GM18508 (cell line): Measurements from ENCODE around the gene LMAN1.

ENCODE experiments used
- ATAC-seq: cut with Tn5 transposase; IDR thresholded peaks from one replicate; pipeline ENCODE4 v1.9.1; 2021; ENCODE audit warnings: moderate number of reproducible peaks; ENCODE audit not compliant: insufficient read depth, unreplicated experiment

The LMAN1 gene, protein sequence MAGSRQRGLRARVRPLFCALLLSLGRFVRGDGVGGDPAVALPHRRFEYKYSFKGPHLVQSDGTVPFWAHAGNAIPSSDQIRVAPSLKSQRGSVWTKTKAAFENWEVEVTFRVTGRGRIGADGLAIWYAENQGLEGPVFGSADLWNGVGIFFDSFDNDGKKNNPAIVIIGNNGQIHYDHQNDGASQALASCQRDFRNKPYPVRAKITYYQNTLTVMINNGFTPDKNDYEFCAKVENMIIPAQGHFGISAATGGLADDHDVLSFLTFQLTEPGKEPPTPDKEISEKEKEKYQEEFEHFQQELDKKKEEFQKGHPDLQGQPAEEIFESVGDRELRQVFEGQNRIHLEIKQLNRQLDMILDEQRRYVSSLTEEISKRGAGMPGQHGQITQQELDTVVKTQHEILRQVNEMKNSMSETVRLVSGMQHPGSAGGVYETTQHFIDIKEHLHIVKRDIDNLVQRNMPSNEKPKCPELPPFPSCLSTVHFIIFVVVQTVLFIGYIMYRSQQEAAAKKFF

DNA sequence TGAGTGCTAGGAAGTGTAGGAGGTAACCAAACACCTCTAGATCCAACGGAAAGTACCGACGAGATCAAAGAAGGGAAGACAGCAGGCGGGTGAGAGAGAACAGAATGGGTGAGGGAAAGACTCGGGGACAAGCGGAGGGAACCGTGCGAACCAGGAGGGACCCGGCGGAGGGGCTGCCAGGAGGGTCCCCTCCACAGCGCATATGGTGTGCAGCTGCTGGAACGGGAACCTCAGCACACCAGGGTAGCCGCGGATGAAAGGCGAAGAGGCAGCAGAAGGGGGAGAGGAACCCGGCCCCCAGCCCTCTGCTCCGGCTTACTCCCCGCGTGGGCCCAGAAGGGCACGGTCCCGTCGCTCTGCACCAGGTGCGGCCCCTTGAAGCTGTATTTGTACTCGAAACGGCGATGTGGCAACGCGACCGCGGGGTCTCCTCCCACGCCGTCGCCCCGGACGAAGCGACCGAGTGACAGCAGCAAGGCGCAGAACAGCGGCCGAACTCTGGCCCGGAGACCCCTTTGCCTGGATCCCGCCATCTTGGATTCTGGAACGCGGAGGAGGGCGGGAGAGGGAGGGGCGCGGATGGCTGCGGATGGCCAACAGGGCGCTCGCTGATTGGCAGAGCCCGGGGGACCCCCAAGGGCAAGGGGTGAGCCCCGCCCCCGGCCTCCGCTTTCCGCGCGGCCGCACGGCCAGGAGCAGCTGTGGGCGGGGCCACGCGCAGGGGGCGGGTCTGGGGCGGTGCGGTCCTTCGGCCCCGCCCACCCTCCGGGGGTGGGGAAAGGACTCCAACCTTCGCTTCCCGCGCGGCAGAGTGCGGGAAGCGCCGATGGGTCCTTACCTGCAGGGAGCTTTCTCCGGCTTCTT, at the start of gene LMAN1:
TSS of gene LMAN1 (minus strand) at position 554 of the 864 bp plus-strand sequence. CDS start at position 533, 21 bp downstream.
- ATAC-seq: peak; percentile 63

DNA sequence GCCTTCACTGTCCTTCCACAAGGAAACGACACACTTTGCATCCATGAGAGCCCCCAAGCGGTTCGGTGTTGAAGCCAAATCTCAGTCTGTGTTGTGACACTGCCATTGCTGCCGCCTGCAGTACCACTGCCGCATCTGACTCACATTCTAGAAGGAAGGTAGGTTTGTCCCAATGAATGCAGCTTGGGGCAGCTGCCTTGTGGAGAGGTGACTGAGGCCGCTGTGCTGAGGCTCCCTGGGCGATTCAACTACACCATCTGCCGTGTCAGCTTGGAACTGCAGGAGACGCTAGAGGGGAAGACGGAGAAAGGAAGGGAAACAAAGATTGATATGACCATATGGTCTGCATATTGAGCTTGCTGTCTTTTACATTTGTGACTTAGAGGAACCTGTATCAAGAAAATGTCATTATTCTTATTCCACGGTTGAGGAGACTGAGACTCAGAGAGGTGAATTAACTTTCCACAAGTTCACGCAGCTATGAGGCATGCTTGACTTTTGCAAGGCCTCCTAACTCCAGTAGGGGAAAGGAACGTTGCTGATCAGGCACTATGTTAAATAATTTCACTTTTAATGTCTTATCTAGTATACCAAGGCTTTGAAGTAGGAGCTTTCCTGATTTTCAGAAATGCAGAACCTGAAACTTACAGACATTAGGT, 43.5 kb upstream of the LMAN1 start:
- ATAC-seq: peak; percentile 96

DNA sequence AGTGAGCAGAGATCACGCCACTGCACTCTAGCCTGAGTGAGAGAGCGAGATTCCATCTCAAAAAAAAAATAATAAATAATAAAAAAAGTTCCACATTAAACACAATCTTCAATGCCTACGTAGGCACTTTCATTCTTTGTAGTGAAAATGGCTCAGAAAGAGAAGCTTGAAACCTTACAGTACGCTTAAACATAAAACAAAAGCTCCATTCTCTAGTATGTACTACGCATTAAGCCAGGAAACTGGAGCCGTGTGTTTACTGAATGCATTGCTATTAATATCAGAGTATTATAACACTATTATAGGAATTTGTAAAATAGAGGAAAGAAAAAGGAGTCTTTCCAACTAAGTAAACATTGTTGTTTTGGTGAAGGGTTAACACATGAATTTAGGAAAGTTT, 41.3 kb upstream of the LMAN1 start:
- no peak for ATAC-seq

DNA sequence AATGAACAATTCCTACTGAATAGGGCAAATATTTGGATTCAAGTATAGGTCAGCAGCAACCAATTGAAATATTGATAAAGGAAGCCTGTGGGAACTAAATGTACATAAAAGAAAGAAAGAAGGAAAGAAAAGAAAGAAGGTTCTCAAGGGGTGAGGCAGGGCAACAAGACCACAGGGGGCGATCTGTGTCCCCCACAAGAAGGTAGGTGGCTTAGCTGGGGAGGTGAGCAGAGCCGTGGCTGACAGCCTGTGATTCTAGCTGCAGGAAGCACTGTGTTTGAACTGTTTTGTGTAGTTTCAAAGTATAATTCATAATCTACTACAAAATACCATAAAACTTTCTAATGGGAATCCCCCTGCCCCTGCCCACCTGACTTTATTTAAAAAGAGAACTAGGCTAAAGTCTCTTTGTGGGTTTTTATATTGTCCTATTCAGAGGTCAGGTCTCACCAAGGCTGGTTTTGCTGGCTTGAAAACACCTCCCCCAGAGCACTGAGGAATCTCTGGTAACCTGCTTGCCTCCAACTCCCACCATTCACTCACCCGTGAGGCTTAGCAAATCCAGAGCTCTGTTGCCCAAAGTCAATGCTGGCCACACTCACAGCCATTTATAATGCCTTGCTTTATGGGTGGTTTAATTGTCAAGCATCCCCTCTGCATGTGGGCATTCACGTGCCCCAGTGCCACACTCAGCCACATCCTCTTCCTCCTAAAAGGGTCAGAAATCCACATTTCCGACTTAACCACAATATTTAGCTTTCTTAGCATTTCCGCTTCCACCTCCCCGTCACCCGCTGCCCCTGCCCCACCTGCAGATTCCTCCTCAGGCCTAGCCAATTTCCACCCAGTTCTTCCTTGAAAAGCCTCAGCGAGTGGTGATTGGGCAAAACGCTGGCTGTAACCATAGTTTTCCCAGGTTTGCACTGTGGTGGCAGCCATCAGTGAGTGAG, 36.4 kb upstream of the LMAN1 start:
- ATAC-seq: no peak

DNA sequence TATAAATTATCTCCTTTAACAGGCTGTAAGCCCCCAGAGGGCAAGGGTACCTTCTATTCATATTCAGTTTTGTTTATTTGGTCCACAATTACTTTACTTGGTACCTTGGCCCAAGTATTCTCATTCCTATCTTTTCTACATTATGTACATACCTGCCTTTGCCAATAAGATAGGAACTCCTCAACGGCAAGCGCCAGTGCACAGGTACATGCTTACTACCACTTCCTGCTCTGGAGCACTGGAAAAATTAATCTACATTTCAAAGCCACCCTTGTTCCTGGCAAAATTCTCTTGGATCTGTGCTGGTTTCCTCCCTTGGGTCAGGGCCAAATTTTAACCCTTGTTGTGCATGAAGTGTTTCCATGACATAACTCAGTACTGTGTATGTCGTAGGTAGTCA, 34.3 kb upstream of the LMAN1 start:
- no peak for ATAC-seq

DNA sequence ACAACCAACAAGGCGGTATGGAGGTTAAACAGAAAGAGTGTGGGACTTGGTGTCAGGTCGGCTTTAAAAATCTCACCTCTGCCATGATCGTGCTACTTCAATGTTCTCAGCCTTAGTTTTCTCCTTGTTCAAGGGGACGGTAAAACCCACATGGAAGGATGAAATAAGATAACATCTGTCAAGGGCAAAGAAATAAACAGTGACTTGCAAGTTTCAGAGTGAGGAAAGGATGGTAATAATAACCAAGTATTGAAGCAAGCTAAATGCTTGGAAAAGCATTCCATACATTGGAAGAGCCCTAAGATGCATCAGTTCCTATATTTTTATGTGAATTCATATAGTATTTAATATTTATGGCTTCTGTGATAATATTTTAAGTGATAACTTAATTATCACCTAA, 29.8 kb upstream of the LMAN1 start:
- ATAC-seq: no peak

DNA sequence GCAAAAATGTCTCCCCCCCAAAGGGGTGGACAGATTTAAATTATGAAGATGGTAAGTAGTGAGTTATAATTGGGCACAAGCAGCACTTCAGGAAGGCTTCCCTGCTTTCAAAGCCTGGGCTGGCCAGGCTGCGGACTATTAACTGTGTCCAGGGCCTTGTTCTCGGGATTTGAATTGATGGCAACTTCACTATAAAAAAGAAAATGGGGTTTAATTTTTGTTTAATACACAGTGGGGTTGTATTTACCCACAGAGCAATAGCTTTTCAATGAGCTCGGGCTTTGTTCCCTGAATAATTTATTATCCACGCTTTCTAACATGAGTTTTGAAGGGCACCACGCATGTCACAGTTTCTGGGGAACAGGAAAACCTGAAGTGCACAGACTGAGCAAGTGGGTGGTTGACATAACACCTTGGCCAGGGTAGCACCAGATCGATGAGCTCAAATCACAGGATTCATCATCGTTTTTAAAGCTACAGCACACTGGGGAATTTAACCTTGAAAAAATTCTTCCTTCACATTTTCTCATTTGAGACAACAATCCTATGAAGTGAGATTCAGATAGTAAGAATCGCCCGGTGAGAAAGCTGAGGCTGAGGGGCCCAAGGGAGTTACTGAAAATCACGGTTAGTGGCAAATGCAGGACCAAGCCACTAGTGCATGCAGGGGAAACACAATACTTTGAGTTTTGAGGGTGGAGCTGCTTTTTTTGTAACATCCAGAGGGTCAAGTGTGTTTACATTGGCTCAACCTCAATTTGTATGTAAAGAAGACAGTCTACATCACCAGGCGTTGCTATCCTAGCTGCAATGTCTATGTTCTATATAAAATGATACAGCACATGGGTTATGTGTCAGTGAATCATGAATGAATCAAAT, 28.9 kb upstream of the LMAN1 start:
- no peak for ATAC-seq

DNA sequence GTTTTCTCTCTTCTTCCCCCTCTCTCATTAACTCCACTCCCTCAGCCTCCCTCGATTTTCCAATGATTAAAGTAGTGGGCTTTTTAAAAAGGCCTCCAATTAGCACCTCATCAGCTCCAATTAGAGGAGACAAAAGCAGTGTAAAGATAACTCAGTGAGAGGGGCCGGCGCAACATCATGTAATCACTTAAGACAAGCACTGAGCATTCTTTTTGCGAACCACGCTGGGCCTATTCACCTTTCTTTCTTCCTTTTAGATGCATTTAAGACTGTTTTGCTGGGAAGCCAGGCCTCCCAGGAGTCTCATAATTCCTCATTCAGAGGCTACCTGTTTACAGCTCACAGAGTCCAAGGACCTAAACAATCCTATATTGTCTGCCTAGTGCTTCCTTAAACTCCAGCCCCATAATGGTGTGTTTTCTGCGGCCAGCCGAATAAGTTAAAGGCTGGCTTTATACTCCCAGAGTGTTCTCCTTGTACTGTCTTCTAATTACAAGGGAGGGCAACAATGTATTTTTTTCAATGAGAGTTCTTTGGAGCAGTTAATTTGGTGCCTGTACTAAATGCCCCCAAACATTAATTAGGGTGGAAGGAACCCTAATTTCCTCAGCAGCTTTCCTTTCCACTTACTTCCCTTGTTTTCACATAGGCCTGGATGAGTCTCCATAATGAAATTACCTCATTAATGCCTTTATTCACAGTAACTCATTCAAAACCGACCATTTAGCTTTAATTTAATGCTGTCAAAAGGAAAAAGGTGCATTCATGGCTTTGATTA, 28.0 kb upstream of the LMAN1 start:
- no peak for ATAC-seq

DNA sequence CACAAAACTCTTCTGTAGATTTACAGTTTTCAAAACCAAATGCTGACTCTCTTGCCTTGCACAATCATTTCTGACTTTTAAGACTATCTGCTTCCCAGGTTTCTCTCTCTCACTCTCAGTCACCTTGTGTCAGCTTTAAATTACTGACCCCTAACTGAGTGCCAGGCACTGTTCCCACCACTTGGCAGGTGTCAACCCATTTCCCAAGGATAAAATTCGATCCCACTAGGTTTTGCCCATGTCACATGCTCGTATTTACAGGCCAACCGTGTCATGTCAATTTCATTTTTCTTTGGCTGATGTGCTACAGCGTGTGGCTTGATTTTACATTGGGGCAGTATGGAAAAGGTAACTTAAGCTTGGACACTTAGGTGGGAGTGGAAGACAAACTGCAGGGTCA, 26.1 kb upstream of the LMAN1 start:
- no peak for ATAC-seq

DNA sequence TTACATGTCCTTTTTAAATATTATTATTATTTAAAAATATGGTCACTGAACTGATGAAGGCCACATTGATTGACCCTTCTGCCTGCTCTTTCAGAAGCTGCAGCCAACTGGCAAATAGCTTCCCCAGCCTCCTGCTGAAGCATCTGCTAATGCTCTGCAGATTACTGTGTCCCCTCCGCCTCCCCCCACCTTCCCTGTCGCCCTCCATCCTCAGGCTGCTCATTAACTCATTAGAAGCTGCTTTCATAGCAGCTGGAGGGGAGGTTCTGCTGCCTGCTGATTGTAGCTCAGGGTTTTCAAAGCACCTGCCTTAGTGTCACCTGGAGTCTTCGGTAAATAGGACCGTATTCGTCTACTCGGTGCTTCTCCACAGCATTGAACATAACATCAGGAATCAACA, 24.8 kb upstream of the LMAN1 start:
- no peak for ATAC-seq

DNA sequence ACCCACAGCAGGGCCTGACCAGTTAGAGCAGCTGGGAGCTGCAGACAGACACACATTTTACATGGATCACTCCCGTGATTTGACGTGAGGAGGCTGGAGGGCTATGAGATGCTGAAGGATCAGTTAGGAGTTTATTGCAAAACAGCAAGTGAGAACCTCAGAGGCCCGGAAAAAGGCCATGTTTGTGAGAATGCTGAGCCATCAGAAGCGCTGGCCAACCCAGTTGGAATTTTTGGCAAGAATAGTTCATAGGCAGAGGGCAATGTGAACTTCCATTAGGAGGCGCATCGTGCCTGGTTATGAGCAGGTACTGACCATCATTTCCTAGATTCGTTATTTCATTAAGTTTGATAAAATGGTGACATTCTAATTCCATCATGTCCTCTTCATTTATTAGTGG, 23.3 kb upstream of the LMAN1 start:
- ATAC-seq: no peak

DNA sequence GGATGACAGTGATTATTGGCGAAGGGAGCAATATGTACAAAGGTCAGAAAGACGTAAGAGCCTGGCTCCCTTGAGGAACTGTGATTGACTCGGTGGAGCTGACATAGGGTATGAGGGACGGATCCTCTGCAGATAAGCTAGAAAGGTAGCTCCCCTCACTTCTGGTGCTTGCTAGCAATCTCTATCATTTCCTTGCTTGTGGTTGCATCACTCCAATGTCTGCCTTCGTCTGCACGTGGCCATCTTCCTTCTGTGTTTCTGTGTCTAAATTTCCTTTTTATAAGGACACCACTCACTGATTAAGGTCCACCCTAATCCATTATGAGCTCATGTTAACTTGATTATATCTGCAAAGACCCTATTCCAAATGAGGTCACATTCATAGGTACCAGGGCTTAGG, 22.9 kb upstream of the LMAN1 start:
- ATAC-seq: no peak

DNA sequence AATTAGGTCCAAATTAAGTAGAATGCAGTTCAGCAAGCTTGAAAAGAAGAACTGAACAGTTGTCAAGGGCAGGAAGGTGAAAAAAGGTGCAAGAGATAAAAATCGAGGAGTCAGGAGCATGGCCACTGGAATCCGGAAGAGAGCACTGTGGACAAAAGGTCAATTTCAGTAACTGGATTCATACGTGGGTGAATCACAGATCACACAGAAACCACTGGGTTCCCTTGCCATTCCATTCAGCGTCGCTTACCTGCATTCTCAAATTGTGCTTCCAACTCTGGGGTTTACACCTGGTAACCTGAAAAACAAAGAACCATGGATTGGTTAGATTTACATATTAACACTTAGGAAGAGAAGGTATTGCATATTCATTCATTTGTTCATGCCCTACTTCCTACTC, 21.6 kb upstream of the LMAN1 start:
- ATAC-seq: no peak

DNA sequence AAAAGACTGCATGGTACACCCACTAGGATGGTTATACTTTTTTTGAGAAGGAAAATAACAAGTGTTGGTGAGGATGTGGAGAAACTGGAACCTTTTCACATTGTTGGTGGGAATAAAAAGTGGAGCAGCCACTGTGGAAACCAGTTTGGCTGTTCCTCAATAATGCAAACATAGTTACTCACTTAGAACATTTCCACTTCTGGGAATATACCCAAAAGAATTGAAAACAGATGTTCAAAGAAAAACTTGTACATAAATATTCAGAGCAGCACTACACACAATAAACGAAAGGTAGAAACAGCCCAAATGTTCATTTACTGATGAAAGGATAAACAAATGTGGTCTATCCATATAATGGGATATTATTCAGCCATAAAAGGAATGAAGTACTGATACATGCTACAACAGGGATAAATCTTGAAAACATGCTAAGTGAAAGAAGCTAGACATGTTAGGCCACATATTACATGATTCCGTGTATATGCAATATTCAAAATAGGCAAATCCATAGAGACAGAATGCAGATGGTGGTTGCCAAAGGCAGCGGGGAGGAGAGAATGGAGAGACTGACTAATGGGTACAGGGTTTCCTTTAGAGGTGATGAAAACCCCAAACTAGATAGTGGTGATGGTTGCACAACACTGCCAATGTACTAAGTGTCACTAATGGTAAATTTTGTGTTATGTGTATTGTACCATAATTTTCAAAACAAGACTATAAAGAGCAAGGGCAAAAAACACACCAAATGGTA, 20.9 kb upstream of the LMAN1 start:
- ATAC-seq: no peak

DNA sequence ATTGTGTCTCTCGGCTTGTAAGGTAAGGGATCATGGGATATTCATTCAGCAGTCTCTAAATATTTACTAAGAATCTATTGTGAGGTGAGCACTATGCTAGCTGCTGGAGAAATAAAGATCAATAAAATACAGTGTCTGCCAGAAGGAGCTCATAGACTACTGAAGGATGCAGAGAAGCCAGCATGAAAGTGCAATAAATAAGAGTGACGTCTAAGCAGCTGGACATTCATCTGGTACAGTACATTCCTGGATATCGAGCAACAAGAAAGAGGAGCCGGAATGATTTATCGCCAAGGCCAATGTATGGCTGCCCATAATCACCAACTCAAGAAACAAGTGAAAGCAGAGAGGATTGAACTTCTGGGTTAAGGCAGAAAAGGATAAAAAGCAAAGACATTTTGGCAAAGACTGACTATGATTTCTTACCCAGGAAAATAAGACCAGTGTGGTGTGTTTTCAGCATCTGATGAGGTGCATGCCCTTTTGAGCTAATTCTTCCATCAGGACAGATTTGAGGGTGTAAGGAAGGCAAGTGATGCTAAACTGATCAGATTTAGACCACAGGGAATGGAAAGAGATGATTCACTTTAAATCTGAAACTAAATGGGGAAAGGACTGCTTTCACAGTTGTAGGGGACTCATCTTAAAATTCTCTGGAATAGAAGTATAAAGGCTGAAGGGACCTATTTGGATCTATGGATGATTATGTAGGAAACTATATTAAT, 18.7 kb upstream of the LMAN1 start:
- ATAC-seq: no peak

DNA sequence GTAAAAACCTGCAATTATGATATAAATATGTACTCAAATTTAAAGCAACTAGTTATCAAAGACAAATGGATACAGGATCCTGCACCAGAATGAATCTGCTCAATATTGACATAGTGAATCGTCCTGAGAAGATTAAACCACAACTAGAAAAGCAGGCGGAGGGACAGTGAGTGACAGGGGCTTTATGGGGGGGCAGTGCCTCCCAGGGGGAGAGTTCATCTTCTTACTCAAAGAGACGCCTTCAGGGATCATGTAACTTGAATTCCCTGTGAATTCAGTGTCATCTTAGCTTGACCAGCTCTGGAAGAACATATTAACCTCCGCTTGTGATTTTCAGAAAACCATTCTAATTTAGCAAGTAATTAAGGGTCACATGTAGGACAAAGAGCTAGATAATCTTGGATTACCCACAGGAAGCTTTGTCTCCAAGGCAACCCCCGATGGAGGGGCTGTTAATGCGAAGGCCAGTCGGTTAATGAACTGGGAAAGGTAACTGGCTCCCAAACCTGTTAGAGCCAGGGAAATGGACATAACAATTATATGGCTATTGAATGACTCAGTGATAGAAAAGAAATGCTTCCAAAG, 17.4 kb upstream of the LMAN1 start:
- no peak for ATAC-seq
